Caco-2 (cell line): ENCODE results near the gene MSH2. TPM values are rescaled to one million over a fixed set of nuclear protein-coding genes. Genes with fewer than 3 reads are reported as not detected.
A peak's percentile ranks its signal among the peaks of the same experiment; 100 is the strongest.

Experiments
- BruUV-seq: library from RNA; stranded (reverse); fragments of 400-500 nt; replicated peaks from 2 replicates; lab custom pipeline; 2021; lab: Mats Ljungman, UMichigan
- CTCF ChIA-PET: fragments of 300-600 bp; sonication (Branson Sonifier 250); formaldehyde crosslinking; loops from one replicate; lab custom pipeline; 2022; ENCODE audit warnings: antibody characterized with exemption; lab: Charles Lee
- POLR2A ChIA-PET: fragments of 300-600 bp; sonication (Branson Sonifier 250); formaldehyde crosslinking; loops from one replicate; lab custom pipeline; 2022; ENCODE audit warnings: antibody characterized with exemption; lab: Charles Lee
- DNase-seq, 2 experiments: peaks; one replicate each; pipeline versions ENCODE4 v3.0.0 to v3.0.0-alpha.2; 2020 to 2022
- H3K27me3 ChIP-seq: replicated peaks from 2 replicates; pipeline ENCODE4 v1.6.0; 2011; ENCODE audit warnings: low read length; ENCODE audit not compliant: control insufficient read depth, insufficient read depth
- H3K36me3 ChIP-seq: 2 replicates; pipeline ENCODE4 v1.5.1; 2011; ENCODE audit warnings: low read length; ENCODE audit not compliant: control insufficient read depth, insufficient read depth
- H3K4me1 ChIP-seq: fragments of 250-450 bp; sonication (Bioruptor Pico); 2 replicates; pipeline ENCODE4 v1.5.1; 2020; ENCODE audit warnings: mild to moderate bottlenecking
- H3K4me3 ChIP-seq: 2 replicates; pipeline ENCODE4 v1.5.1; 2011; ENCODE audit warnings: low read depth, mild to moderate bottlenecking, control low read depth, low read length
- H3K9me3 ChIP-seq: fragments of 250-450 bp; sonication (Bioruptor Pico); 2 replicates; pipeline ENCODE4 v1.5.1; 2020; ENCODE audit warnings: mild to moderate bottlenecking, moderate library complexity
- H3K27ac Mint-ChIP-seq: one replicate; pipeline ENCODE4 v1.8.0; 2022; ENCODE audit warnings: mixed read lengths; ENCODE audit not compliant: unreplicated experiment
- H3K27me3 Mint-ChIP-seq: one replicate; pipeline ENCODE4 v1.8.0; 2022; ENCODE audit warnings: mixed read lengths; ENCODE audit not compliant: insufficient read depth, unreplicated experiment
- H3K36me3 Mint-ChIP-seq: one replicate; pipeline ENCODE4 v1.8.0; 2022; ENCODE audit warnings: mild to moderate bottlenecking, mixed read lengths; ENCODE audit not compliant: insufficient read depth, unreplicated experiment
- H3K4me1 Mint-ChIP-seq: one replicate; pipeline ENCODE4 v1.8.0; 2022; ENCODE audit warnings: low read depth, mixed read lengths; ENCODE audit not compliant: unreplicated experiment
- H3K4me3 Mint-ChIP-seq: one replicate; pipeline ENCODE4 v1.8.0; 2022; ENCODE audit warnings: mild to moderate bottlenecking, moderate library complexity, mixed read lengths; ENCODE audit not compliant: unreplicated experiment
- H3K9me3 Mint-ChIP-seq: one replicate; pipeline ENCODE4 v1.8.0; 2022; ENCODE audit warnings: mixed read lengths; ENCODE audit not compliant: unreplicated experiment
- CTCF ChIP-seq, 2 experiments: fragments of 200-600 bp in 1 of 2; IDR thresholded peaks; 1 replicate in 1 of 2; 2 replicates in 1 of 2; pipeline versions ENCODE4 v1.5.1 to v1.8.0; 2011 to 2022; ENCODE audit warnings: antibody characterized with exemption in 1 of 2, control low read depth in 1 of 2, inconsistent platforms in 1 of 2, low read depth in 1 of 2, low read length in 1 of 2, mild to moderate bottlenecking in 1 of 2, moderate library complexity in 1 of 2; ENCODE audit not compliant: insufficient read depth in 1 of 2, severe bottlenecking in 1 of 2, unreplicated experiment in 1 of 2
- intact Hi-C: fragments of 100-400 bp; cut with micrococcal nuclease; formaldehyde crosslinking; loops from one replicate; pipeline ENCODE4 v1.10.0; 2022; ENCODE audit not compliant: unreplicated experiment
- total RNA-seq: library from RNA; stranded (reverse); gene quantifications from 2 replicates; pipeline ENCODE4 v1.2.3, GENCODE V29; 2022

The MSH2 gene
- total RNA-seq, 1 experiment from 2014 or later, result 72.5 TPM

- peak overlapping the region; percentile 76 for H3K4me3 Mint-ChIP-seq
- POLR2A ChIA-PET, result interaction anchor here (0.5 to 1.4 kb wide), 2 partner anchors 234 to 263 kb away, joined by 3 to 6 read pairs; partner anchors contain the start of gene MSH6
- no TSS peak for BruUV-seq
These were observed 117.3 kb downstream of the MSH2 start for GRCh38 chr2:47520302-47520630.

GRCh38 chr2:47520825-47521665 is 118.1 kb downstream of the MSH2 start:
- no peaks in the 10 kb centered on the region for H3K27me3 ChIP-seq
- H3K36me3 Mint-ChIP-seq, result peaks cover 6% of the 10 kb centered on the region
- TF ChIP-seq CTCF (IDR thresholded peaks at IDR 0.05; ENCODE audit: insufficient read depth in 1 of 2, low read depth in 1 of 2, low read length in 1 of 2, severe bottlenecking in 1 of 2, unreplicated experiment in 1 of 2), result peak; percentile 50 to 55
- H3K4me1 ChIP-seq, result no peaks in the 10 kb centered on the region
- H3K4me3 Mint-ChIP-seq, result peak overlapping the region; percentile 76
- peak overlapping the region; percentile 45 for H3K4me3 ChIP-seq
- H3K9me3 Mint-ChIP-seq, result no peaks in the 10 kb centered on the region
- H3K9me3 ChIP-seq, result no peaks in the 10 kb centered on the region
- BruUV-seq, result no TSS peak
- CTCF ChIA-PET, result interaction anchor here (0.6 to 2.6 kb wide), 6 partner anchors 10 to 341 kb away, joined by 3 to 11 read pairs (median 6); no protein-coding TSS in a partner anchor
- H3K4me1 Mint-ChIP-seq, result no peaks in the 10 kb centered on the region
- DNase-seq, result peak; percentile 77 to 79
- intact Hi-C loops, result loop anchor here (1.0 to 2.0 kb wide), 4 partner anchors 84 to 586 kb away; no protein-coding TSS in a partner anchor
- H3K27ac Mint-ChIP-seq, result no peak overlapping the region
- no peaks in the 10 kb centered on the region for H3K36me3 ChIP-seq
- H3K27me3 Mint-ChIP-seq, result peaks cover 9% of the 10 kb centered on the region
- POLR2A ChIA-PET, result interaction anchor here (0.5 to 1.4 kb wide), 2 partner anchors 233 to 262 kb away, joined by 3 to 6 read pairs; partner anchors contain the start of gene MSH6

More at GRCh38 chr2:47520302-47520630, 117.3 kb downstream of the MSH2 start:
- intact Hi-C loops, result loop anchor here (2.0 kb wide), 3 partner anchors 83 to 587 kb away; no protein-coding TSS in a partner anchor
- peak overlapping the region; percentile 45 for H3K4me3 ChIP-seq
- no peaks in the 10 kb centered on the region for H3K27me3 ChIP-seq
- no peaks in the 10 kb centered on the region for H3K36me3 ChIP-seq
- no peaks in the 10 kb centered on the region for H3K9me3 ChIP-seq
- no peak overlapping the region for H3K27ac Mint-ChIP-seq
- no peaks in the 10 kb centered on the region for H3K9me3 Mint-ChIP-seq
- CTCF ChIA-PET, result interaction anchor here (0.6 to 2.6 kb wide), 4 partner anchors 11 to 341 kb away, joined by 3 to 11 read pairs (median 6); no protein-coding TSS in a partner anchor
- no peaks in the 10 kb centered on the region for H3K4me1 ChIP-seq
- DNase-seq, result no peak
- TF ChIP-seq CTCF (IDR thresholded peaks at IDR 0.05; ENCODE audit: insufficient read depth in 1 of 2, low read depth in 1 of 2, low read length in 1 of 2, severe bottlenecking in 1 of 2, unreplicated experiment in 1 of 2), result no peak
- H3K27me3 Mint-ChIP-seq, result peaks cover 5% of the 10 kb centered on the region
- no peaks in the 10 kb centered on the region for H3K4me1 Mint-ChIP-seq
- peaks cover 6% of the 10 kb centered on the region for H3K36me3 Mint-ChIP-seq

- TF ChIP-seq CTCF (IDR thresholded peaks at IDR 0.05; ENCODE audit: insufficient read depth in 1 of 2, low read depth in 1 of 2, low read length in 1 of 2, severe bottlenecking in 1 of 2, unreplicated experiment in 1 of 2), result no peak
- Histone ChIP-seq H3K4me3 (peak overlapping the region; percentile 45), H3K9me3 (no peaks in the 10 kb centered on the region), H3K27me3 (no peaks in the 10 kb centered on the region), H3K4me1 (no peaks in the 10 kb centered on the region), H3K36me3 (no peaks in the 10 kb centered on the region)
- peaks cover 9% of the 10 kb centered on the region for H3K27me3 Mint-ChIP-seq
- no peaks in the 10 kb centered on the region for H3K9me3 Mint-ChIP-seq
- BruUV-seq, result no TSS peak
- intact Hi-C loops, result loop anchor here (1.0 to 2.0 kb wide), 4 partner anchors 85 to 585 kb away; no protein-coding TSS in a partner anchor
- H3K4me3 Mint-ChIP-seq, result peak overlapping the region; percentile 76
- CTCF ChIA-PET, result interaction anchor here (0.9 to 2.6 kb wide), 4 partner anchors 134 to 246 kb away, joined by 5 to 8 read pairs (median 6); no protein-coding TSS in a partner anchor
- H3K36me3 Mint-ChIP-seq, result peaks cover 6% of the 10 kb centered on the region
- DNase-seq, result no peak
- POLR2A ChIA-PET, result no interaction called here
- H3K4me1 Mint-ChIP-seq, result no peaks in the 10 kb centered on the region
- no peak overlapping the region for H3K27ac Mint-ChIP-seq
These were observed 118.8 kb downstream of the MSH2 start for GRCh38 chr2:47521666-47522285.
